PC-9 (cell line): Measurements from ENCODE around the gene PPIL4. TPM values are rescaled to one million over a fixed set of nuclear protein-coding genes. Genes with fewer than 3 reads are reported as not detected.

Experiments
- BruUV-seq: library from RNA; stranded (reverse); fragments of 400-500 nt; replicated peaks from 2 replicates; lab custom pipeline; 2021; lab: Mats Ljungman, UMichigan
- CTCF ChIA-PET: fragments of 300-600 bp; sonication (Branson Sonifier 250); formaldehyde crosslinking; loops from one replicate; lab custom pipeline; 2022; ENCODE audit warnings: antibody characterized with exemption; lab: Charles Lee
- POLR2A ChIA-PET: fragments of 300-600 bp; sonication (Branson Sonifier 250); formaldehyde crosslinking; loops from one replicate; lab custom pipeline; 2022; ENCODE audit warnings: antibody characterized with exemption; ENCODE audit not compliant: unreplicated experiment; lab: Charles Lee
- DNase-seq, 2 experiments: peaks; one replicate each; pipeline versions ENCODE4 v3.0.0 to v3.0.0-alpha.2; 2015 to 2022; ENCODE audit warnings: mixed read lengths in 1 of 2
- H2AFZ ChIP-seq: fragments of 200-600 bp; sonication (generic); 2 replicates; pipeline ENCODE4 v1.8.1; 2017; ENCODE audit warnings: antibody characterized with exemption
- H3F3A ChIP-seq: fragments of 200-600 bp; sonication (generic); 2 replicates; pipeline ENCODE4 v1.8.1; 2017; ENCODE audit warnings: antibody characterized with exemption, mild to moderate bottlenecking, low read depth; ENCODE audit not compliant: insufficient read depth
- H3K27ac ChIP-seq: fragments of 200-600 bp; sonication (generic); 2 replicates; pipeline ENCODE4 v1.6.1; 2016; ENCODE audit warnings: mixed run types
- H3K27me3 ChIP-seq: fragments of 200-600 bp; sonication (generic); 2 replicates; pipeline ENCODE4 v1.6.1; 2016; ENCODE audit warnings: low read depth, mixed run types; ENCODE audit not compliant: insufficient read depth
- H3K36me3 ChIP-seq: fragments of 200-600 bp; sonication (generic); 2 replicates; pipeline ENCODE4 v1.6.1; 2016; ENCODE audit warnings: low read depth, mixed run types
- H3K4me1 ChIP-seq: fragments of 200-600 bp; sonication (generic); replicated peaks from 2 replicates; pipeline ENCODE4 v1.6.1; 2016; ENCODE audit warnings: mixed run types; ENCODE audit not compliant: insufficient read depth
- H3K4me2 ChIP-seq: fragments of 200-600 bp; sonication (generic); 2 replicates; pipeline ENCODE4 v1.6.1; 2017; ENCODE audit warnings: mixed run types
- H3K4me3 ChIP-seq: fragments of 200-600 bp; sonication (generic); 2 replicates; pipeline ENCODE4 v1.6.1; 2016; ENCODE audit warnings: mixed run types
- H3K79me2 ChIP-seq: fragments of 200-600 bp; sonication (generic); 2 replicates; pipeline ENCODE4 v1.6.1; 2017; ENCODE audit warnings: low read depth, mixed run types
- H3K9me2 ChIP-seq: fragments of 200-600 bp; sonication (generic); 2 replicates; pipeline ENCODE4 v1.8.1; 2017; ENCODE audit warnings: mild to moderate bottlenecking; ENCODE audit not compliant: insufficient read depth
- H3K9me3 ChIP-seq: fragments of 200-600 bp; sonication (generic); 2 replicates; pipeline ENCODE4 v1.8.1; 2016; ENCODE audit warnings: low read depth; ENCODE audit not compliant: insufficient read depth
- H4K20me1 ChIP-seq: fragments of 200-600 bp; sonication (generic); 2 replicates; pipeline ENCODE4 v1.8.1; 2017; ENCODE audit not compliant: insufficient read depth
- CTCF ChIP-seq: fragments of 200-600 bp; sonication (generic); conservative IDR thresholded peaks from 2 replicates; pipeline ENCODE4 v1.6.1; 2017; ENCODE audit warnings: mixed run types, antibody characterized with exemption, mild to moderate bottlenecking, moderate library complexity
- EZH2 ChIP-seq: fragments of 200-600 bp; sonication (generic); IDR thresholded peaks from 2 replicates; pipeline ENCODE4 v1.8.0; 2017; ENCODE audit warnings: antibody characterized with exemption, low read depth
- intact Hi-C: fragments of 100-400 bp; cut with micrococcal nuclease; formaldehyde crosslinking; loops from one replicate; pipeline ENCODE4 v1.10.0; 2022; ENCODE audit not compliant: unreplicated experiment
- total RNA-seq: library from RNA; stranded (reverse); gene quantifications from 2 replicates; pipeline ENCODE4 v1.2.3, GENCODE V29; 2021

The PPIL4 gene
- total RNA-seq, 1 experiment from 2014 or later, result 13.5 TPM

DNA sequence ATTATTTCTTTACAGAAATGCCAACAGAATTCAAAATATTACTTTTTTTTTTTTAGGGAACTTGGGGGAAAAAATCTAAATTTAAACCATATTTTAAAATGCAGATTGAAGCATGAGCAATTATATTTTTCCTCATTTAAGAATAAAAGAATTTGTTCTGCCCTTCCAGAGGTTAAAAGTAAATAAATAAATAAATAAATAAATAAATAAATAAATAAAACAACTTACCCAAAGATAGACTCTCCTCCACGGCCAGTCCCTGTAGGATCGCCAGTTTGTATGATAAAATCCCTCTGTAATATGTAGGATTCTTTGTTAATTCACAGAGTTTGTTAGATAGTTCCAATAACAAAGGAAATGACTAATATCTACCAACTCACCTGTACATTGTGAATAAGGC is 4.7 kb downstream of the PPIL4 start:
- H2AFZ ChIP-seq, result no peak overlapping the region
- CTCF ChIA-PET, result no interaction called here
- peaks cover 48% of the 10 kb centered on the region for H3K79me2 ChIP-seq
- peaks cover 2% of the 10 kb centered on the region for H3F3A ChIP-seq
- H3K36me3 ChIP-seq, result peaks cover 5% of the 10 kb centered on the region
- no peak overlapping the region for H3K4me3 ChIP-seq
- intact Hi-C loops, result loop anchor here (10.0 kb wide), 1 partner anchor 204 kb away; the partner anchor contains the start of genes NUP43 and PCMT1
- H4K20me1 ChIP-seq, result peaks cover 4% of the 10 kb centered on the region; the same call in 1 of the 2 replicates
- no peak overlapping the region for H3K27ac ChIP-seq
- no peaks in the 10 kb centered on the region for H3K27me3 ChIP-seq
- POLR2A ChIA-PET, result no interaction called here
- H3K4me2 ChIP-seq, result no peak overlapping the region
- DNase-seq, result no peak
- no peak for TF ChIP-seq CTCF
- TF ChIP-seq EZH2, result no peak
- no peaks in the 10 kb centered on the region for H3K9me2 ChIP-seq
- peaks cover 13% of the 10 kb centered on the region for H3K4me1 ChIP-seq
- no peaks in the 10 kb centered on the region for H3K9me3 ChIP-seq
- BruUV-seq, result no TSS peak

DNA sequence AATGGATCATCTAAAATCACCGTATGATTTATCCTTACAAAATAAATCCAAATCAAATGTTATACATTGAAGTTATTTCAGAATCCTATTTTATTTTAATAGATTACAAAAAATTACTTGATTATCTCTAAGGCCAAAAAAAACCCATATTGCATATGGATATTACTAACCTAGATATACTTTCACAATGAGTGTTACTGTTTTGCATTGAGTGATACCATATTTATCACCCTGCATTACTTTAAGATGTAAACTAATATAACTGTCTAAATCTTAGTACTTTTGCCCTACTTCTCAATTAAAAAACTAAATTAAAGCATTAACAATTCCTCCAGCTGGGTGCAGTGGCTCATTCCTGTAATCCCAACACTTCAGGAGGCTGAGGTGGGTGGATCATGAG is 11.1 kb downstream of the PPIL4 start:
- BruUV-seq, result no TSS peak
- POLR2A ChIA-PET, result no interaction called here

DNA sequence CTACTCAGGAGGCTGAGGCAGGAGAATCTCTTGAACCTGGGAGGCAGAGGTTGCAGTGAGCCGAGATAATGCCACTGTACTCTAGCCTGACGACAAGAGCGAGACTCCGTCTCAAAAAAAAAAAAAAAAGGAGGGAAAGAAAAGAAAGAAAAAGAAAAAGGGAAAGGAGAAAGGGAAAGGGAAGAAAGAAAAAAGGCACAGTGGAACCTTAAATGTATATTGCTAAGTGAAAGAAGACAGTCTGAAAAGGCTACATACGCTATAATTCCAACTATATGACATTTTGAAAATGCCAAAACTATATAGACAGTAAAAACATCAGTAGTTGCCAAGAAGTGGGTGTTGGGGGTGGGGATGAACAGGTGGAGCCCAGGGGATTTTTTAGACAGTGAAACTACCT is 16.2 kb downstream of the PPIL4 start:
- H2AFZ ChIP-seq, result no peak overlapping the region
- no peak for DNase-seq
- TF ChIP-seq CTCF (no peak), EZH2 (no peak)
- no TSS peak for BruUV-seq
- peaks cover 4% of the 10 kb centered on the region; the same call in 1 of the 2 replicates for H4K20me1 ChIP-seq
- no peak overlapping the region for H3K4me3 ChIP-seq
- H3K9me3 ChIP-seq, result no peaks in the 10 kb centered on the region
- ChIA-PET POLR2A (no interaction called here), CTCF (no interaction called here)
- intact Hi-C loops, result no loop called here
- no peaks in the 10 kb centered on the region for H3K79me2 ChIP-seq
- no peak overlapping the region for H3K27ac ChIP-seq
- H3K27me3 ChIP-seq, result no peaks in the 10 kb centered on the region
- H3K4me2 ChIP-seq, result no peak overlapping the region
- peaks cover 45% of the 10 kb centered on the region; the same call in 1 of the 2 replicates for H3K36me3 ChIP-seq
- no peaks in the 10 kb centered on the region for H3K4me1 ChIP-seq
- no peaks in the 10 kb centered on the region for H3K9me2 ChIP-seq
- H3F3A ChIP-seq, result peaks cover 7% of the 10 kb centered on the region; the same call in 1 of the 2 replicates

More for the DNA sequence above, 11.1 kb downstream of the PPIL4 start:
- TF ChIP-seq EZH2 (no peak), CTCF (no peak)
- intact Hi-C loops, result no loop called here
- no peak overlapping the region for H3K4me3 ChIP-seq
- H3K79me2 ChIP-seq, result no peaks in the 10 kb centered on the region
- H3K4me2 ChIP-seq, result no peak overlapping the region
- H3K27me3 ChIP-seq, result no peaks in the 10 kb centered on the region
- peaks cover 30% of the 10 kb centered on the region; the same call in 1 of the 2 replicates for H3K36me3 ChIP-seq
- H3K9me3 ChIP-seq, result no peaks in the 10 kb centered on the region
- H3K27ac ChIP-seq, result no peak overlapping the region
- DNase-seq, result no peak
- no peaks in the 10 kb centered on the region for H3K9me2 ChIP-seq
- no peaks in the 10 kb centered on the region for H4K20me1 ChIP-seq
- H2AFZ ChIP-seq, result no peak overlapping the region
- CTCF ChIA-PET, result no interaction called here
- H3F3A ChIP-seq, result peaks cover 3% of the 10 kb centered on the region; the same call in 1 of the 2 replicates
- no peaks in the 10 kb centered on the region for H3K4me1 ChIP-seq
